Measurements from ENCODE around the gene ALK.

DNA sequence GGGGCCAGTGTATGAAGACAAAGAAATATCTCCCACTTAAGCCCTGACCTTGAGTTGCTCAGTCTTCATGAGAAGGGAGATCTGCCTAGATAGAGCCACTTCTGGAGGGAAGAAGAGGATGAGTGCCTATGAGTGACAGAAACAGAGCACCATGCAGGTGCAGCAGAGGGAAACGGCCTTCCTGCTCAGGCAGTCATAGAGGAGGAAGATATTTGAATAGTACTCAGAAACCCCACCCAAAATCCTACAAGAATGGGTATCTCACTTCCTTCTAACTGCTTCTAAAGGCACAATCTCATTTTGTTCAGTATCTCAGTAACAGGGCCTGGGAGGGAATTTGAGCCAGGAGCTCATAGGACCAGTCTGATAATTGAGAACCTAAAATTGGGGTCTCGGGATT is 339.3 kb downstream of the ALK start:
- TF ChIP-seq, protein P1, sequence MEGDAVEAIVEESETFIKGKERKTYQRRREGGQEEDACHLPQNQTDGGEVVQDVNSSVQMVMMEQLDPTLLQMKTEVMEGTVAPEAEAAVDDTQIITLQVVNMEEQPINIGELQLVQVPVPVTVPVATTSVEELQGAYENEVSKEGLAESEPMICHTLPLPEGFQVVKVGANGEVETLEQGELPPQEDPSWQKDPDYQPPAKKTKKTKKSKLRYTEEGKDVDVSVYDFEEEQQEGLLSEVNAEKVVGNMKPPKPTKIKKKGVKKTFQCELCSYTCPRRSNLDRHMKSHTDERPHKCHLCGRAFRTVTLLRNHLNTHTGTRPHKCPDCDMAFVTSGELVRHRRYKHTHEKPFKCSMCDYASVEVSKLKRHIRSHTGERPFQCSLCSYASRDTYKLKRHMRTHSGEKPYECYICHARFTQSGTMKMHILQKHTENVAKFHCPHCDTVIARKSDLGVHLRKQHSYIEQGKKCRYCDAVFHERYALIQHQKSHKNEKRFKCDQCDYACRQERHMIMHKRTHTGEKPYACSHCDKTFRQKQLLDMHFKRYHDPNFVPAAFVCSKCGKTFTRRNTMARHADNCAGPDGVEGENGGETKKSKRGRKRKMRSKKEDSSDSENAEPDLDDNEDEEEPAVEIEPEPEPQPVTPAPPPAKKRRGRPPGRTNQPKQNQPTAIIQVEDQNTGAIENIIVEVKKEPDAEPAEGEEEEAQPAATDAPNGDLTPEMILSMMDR (IDR thresholded peaks at IDR 0.05): no peak
- no peak for TF ChIP-seq POLR2AphosphoS5 (IDR thresholded peaks at IDR 0.05)
- TF ChIP-seq POLR2A (IDR thresholded peaks at IDR 0.05; ENCODE audit: low read depth): no peak

All from esophagus muscularis mucosa (tissue), 3 donors.